Mesendoderm (in vitro differentiated cells): ENCODE results near the gene PRPH.
A peak's percentile ranks its signal among the peaks of the same experiment; 100 is the strongest.

Experiments used
- DNase-seq: peaks from one replicate; pipeline ENCODE4 v3.0.0; 2013
- H2AK5ac ChIP-seq: 2 replicates; pipeline ENCODE4 v1.6.1; 2013; ENCODE audit warnings: low read length, inconsistent platforms
- H2BK120ac ChIP-seq: 2 replicates; pipeline ENCODE4 v1.6.1; 2013; ENCODE audit warnings: low read depth, mild to moderate bottlenecking, low read length, moderate library complexity, mixed read lengths
- H2BK15ac ChIP-seq: replicated peaks from 2 replicates; pipeline ENCODE4 v1.6.1; 2013; ENCODE audit warnings: low read depth, mild to moderate bottlenecking, moderate library complexity
- H2BK5ac ChIP-seq: 2 replicates; pipeline ENCODE4 v1.6.1; 2013; ENCODE audit warnings: low read length, inconsistent platforms
- H3K18ac ChIP-seq: 2 replicates; pipeline ENCODE4 v1.6.1; 2013; ENCODE audit warnings: mild to moderate bottlenecking, low read length, mixed read lengths
- H3K23ac ChIP-seq: one replicate; pipeline ENCODE4 v1.6.1; 2013; ENCODE audit warnings: low read length
- H3K27ac ChIP-seq: 2 replicates; pipeline ENCODE4 v1.5.1; 2013; ENCODE audit warnings: low read depth, mild to moderate bottlenecking, inconsistent platforms, low read length, moderate library complexity
- H3K27me3 ChIP-seq: 2 replicates; pipeline ENCODE4 v1.6.1; 2013; ENCODE audit warnings: low read length, control low read depth, mild to moderate bottlenecking, inconsistent platforms; ENCODE audit not compliant: insufficient read depth, poor library complexity
- H3K36me3 ChIP-seq: 2 replicates; pipeline ENCODE4 v1.6.1; 2013; ENCODE audit warnings: low read length, inconsistent platforms; ENCODE audit not compliant: control insufficient read depth, insufficient read depth
- H3K4ac ChIP-seq: one replicate; pipeline ENCODE4 v1.6.1; 2013; ENCODE audit warnings: low read depth, mild to moderate bottlenecking, low read length, moderate library complexity
- H3K4me1 ChIP-seq: 2 replicates; pipeline ENCODE4 v1.6.1; 2013; ENCODE audit warnings: low read depth, low read length, inconsistent platforms; ENCODE audit not compliant: control insufficient read depth
- H3K4me2 ChIP-seq: 2 replicates; pipeline ENCODE4 v1.6.1; 2013; ENCODE audit warnings: low read length
- H3K4me3 ChIP-seq: 2 replicates; pipeline ENCODE4 v1.5.1; 2013; ENCODE audit warnings: mild to moderate bottlenecking, low read length
- H3K56ac ChIP-seq: one replicate; pipeline ENCODE4 v1.6.1; 2013; ENCODE audit warnings: low read length
- H3K79me1 ChIP-seq: 2 replicates; pipeline ENCODE4 v1.6.1; 2013; ENCODE audit warnings: low read length, inconsistent platforms
- H3K79me2 ChIP-seq: 2 replicates; pipeline ENCODE4 v1.6.1; 2013; ENCODE audit warnings: mild to moderate bottlenecking, low read length; ENCODE audit not compliant: control insufficient read depth, insufficient read depth
- H3K9ac ChIP-seq: 2 replicates; pipeline ENCODE4 v1.6.1; 2013; ENCODE audit warnings: low read length, inconsistent platforms
- H4K5ac ChIP-seq: one replicate; pipeline ENCODE4 v1.6.1; 2013; ENCODE audit warnings: low read length
- H4K8ac ChIP-seq: one replicate; pipeline ENCODE4 v1.6.1; 2013; ENCODE audit warnings: low read depth, mild to moderate bottlenecking, control low read depth, low read length, moderate library complexity
- WGBS: extraction: QIAGEN DNeasy Blood & Tissue Kit; methylation state at CpG from one replicate; pipeline ENCODE4 v1.1.7; 2013; ENCODE audit warnings: low lambda C conversion rate, missing lambda C conversion rate; ENCODE audit not compliant: insufficient coverage; ENCODE audit errors: extremely low coverage; 5-methylcytosine and 5-hydroxymethylcytosine counted together

Gene PRPH

GRCh38 chr12:49273726-49274395, 21.1 kb upstream of the PRPH start:
- Histone ChIP-seq H3K79me2 (peaks cover under 1% of the 10 kb centered on the region), H3K27ac (no peak overlapping the region), H3K27me3 (no peaks in the 10 kb centered on the region), H2BK5ac (no peak overlapping the region), H3K79me1 (peaks cover 5% of the 10 kb centered on the region), H3K36me3 (peaks cover 21% of the 10 kb centered on the region), H3K4me1 (no peaks in the 10 kb centered on the region), H3K9ac (no peak overlapping the region), H2BK15ac (no peak overlapping the region), H4K8ac (no peak overlapping the region), H3K4me3 (no peak overlapping the region), H2BK120ac (no peak overlapping the region), H3K56ac (no peak overlapping the region), H3K4ac (no peak overlapping the region), H3K18ac (no peak overlapping the region), H3K4me2 (no peak overlapping the region), H4K5ac (no peak overlapping the region), H2AK5ac (no peak overlapping the region), H3K23ac (no peak overlapping the region)
- DNase-seq: no peak
- WGBS: no CpG with 5 or more reads among the region's 6 CpGs

- H3K79me2 ChIP-seq: no peaks in the 10 kb centered on the region
- peaks cover 5% of the 10 kb centered on the region for H3K79me1 ChIP-seq
- DNase-seq: no peak
- H4K5ac ChIP-seq: no peak overlapping the region
- H4K8ac ChIP-seq: no peak overlapping the region
- no CpG with 5 or more reads among the region's 7 CpGs for WGBS
- H3K18ac ChIP-seq: no peak overlapping the region
- no peak overlapping the region for H2AK5ac ChIP-seq
- H3K27me3 ChIP-seq: no peaks in the 10 kb centered on the region
- no peak overlapping the region for H3K4ac ChIP-seq
- H3K36me3 ChIP-seq: peaks cover 18% of the 10 kb centered on the region
- H2BK15ac ChIP-seq: no peak overlapping the region
- H2BK5ac ChIP-seq: no peak overlapping the region
- no peak overlapping the region for H3K56ac ChIP-seq
- H3K27ac ChIP-seq: no peak overlapping the region
- H3K4me1 ChIP-seq: no peaks in the 10 kb centered on the region
- no peak overlapping the region for H3K23ac ChIP-seq
- no peak overlapping the region for H2BK120ac ChIP-seq
- no peak overlapping the region for H3K4me2 ChIP-seq
- H3K4me3 ChIP-seq: no peak overlapping the region
- H3K9ac ChIP-seq: no peak overlapping the region
Observed at GRCh38 chr12:49274396-49275069, 20.4 kb upstream of the PRPH start.

- no peaks in the 10 kb centered on the region for H3K79me1 ChIP-seq
- no peak overlapping the region for H2AK5ac ChIP-seq
- no peaks in the 10 kb centered on the region for H3K27me3 ChIP-seq
- DNase-seq: no peak
- H3K56ac ChIP-seq: no peak overlapping the region
- WGBS: no CpG with 5 or more reads among the region's 13 CpGs
- H3K79me2 ChIP-seq: no peaks in the 10 kb centered on the region
- no peak overlapping the region for H3K4me2 ChIP-seq
- no peak overlapping the region for H3K27ac ChIP-seq
- H2BK120ac ChIP-seq: no peak overlapping the region
- H2BK5ac ChIP-seq: no peak overlapping the region
- H3K23ac ChIP-seq: no peak overlapping the region
- H3K4me3 ChIP-seq: no peak overlapping the region
- H2BK15ac ChIP-seq: no peak overlapping the region
- H4K5ac ChIP-seq: no peak overlapping the region
- H4K8ac ChIP-seq: no peak overlapping the region
- no peaks in the 10 kb centered on the region for H3K4me1 ChIP-seq
- H3K4ac ChIP-seq: no peak overlapping the region
- H3K18ac ChIP-seq: no peak overlapping the region
- H3K9ac ChIP-seq: no peak overlapping the region
- peaks cover 4% of the 10 kb centered on the region for H3K36me3 ChIP-seq
Observed at GRCh38 chr12:49276304-49277290, 18.4 kb upstream of the PRPH start.

GRCh38 chr12:49277466-49277865, 17.5 kb upstream of the PRPH start:
- no peak overlapping the region for H2AK5ac ChIP-seq
- no peak overlapping the region for H4K8ac ChIP-seq
- H3K36me3 ChIP-seq: peaks cover 4% of the 10 kb centered on the region
- H3K79me2 ChIP-seq: no peaks in the 10 kb centered on the region
- H3K4me2 ChIP-seq: no peak overlapping the region
- H2BK120ac ChIP-seq: no peak overlapping the region
- H3K27ac ChIP-seq: no peak overlapping the region
- H3K4me3 ChIP-seq: no peak overlapping the region
- DNase-seq: no peak
- no peaks in the 10 kb centered on the region for H3K4me1 ChIP-seq
- H3K9ac ChIP-seq: no peak overlapping the region
- no CpG with 5 or more reads among the region's 7 CpGs for WGBS
- H4K5ac ChIP-seq: no peak overlapping the region
- H2BK5ac ChIP-seq: no peak overlapping the region
- no peak overlapping the region for H3K56ac ChIP-seq
- no peak overlapping the region for H3K18ac ChIP-seq
- H3K23ac ChIP-seq: no peak overlapping the region
- H3K27me3 ChIP-seq: no peaks in the 10 kb centered on the region
- H3K79me1 ChIP-seq: no peaks in the 10 kb centered on the region
- no peak overlapping the region for H2BK15ac ChIP-seq
- H3K4ac ChIP-seq: no peak overlapping the region

GRCh38 chr12:49279706-49280159, 15.2 kb upstream of the PRPH start:
- no peaks in the 10 kb centered on the region for H3K27me3 ChIP-seq
- peak overlapping the region; percentile 68 for H3K18ac ChIP-seq
- no peak overlapping the region for H4K5ac ChIP-seq
- H2AK5ac ChIP-seq: no peak overlapping the region
- peak; percentile 96 for DNase-seq
- H3K56ac ChIP-seq: peak overlapping the region; percentile 73
- no CpG with 5 or more reads among the region's 7 CpGs for WGBS
- H3K9ac ChIP-seq: peak overlapping the region; percentile 9
- no peak overlapping the region for H2BK15ac ChIP-seq
- H3K27ac ChIP-seq: peak overlapping the region; percentile 75
- no peaks in the 10 kb centered on the region for H3K4me1 ChIP-seq
- no peaks in the 10 kb centered on the region for H3K79me2 ChIP-seq
- H3K4ac ChIP-seq: no peak overlapping the region
- peak overlapping the region; percentile 33 for H2BK120ac ChIP-seq
- H3K79me1 ChIP-seq: no peaks in the 10 kb centered on the region
- no peaks in the 10 kb centered on the region for H3K36me3 ChIP-seq
- peak overlapping the region; percentile 1 for H3K4me2 ChIP-seq
- H3K4me3 ChIP-seq: no peak overlapping the region
- no peak overlapping the region for H4K8ac ChIP-seq
- H2BK5ac ChIP-seq: no peak overlapping the region
- no peak overlapping the region for H3K23ac ChIP-seq
